GM04504 (cell line): ENCODE results near the gene GPR15LG.
"Not testable (repeated sequence)": the region's sequence is repeated elsewhere in the genome, so short reads cannot be mapped to it uniquely, and the experiment has no call there.

ENCODE experiments used
- DNase-seq: peaks from one replicate; pipeline ENCODE4 v3.0.0-alpha.2; 2012; ENCODE audit warnings: low read depth

GPR15LG gene

DNA sequence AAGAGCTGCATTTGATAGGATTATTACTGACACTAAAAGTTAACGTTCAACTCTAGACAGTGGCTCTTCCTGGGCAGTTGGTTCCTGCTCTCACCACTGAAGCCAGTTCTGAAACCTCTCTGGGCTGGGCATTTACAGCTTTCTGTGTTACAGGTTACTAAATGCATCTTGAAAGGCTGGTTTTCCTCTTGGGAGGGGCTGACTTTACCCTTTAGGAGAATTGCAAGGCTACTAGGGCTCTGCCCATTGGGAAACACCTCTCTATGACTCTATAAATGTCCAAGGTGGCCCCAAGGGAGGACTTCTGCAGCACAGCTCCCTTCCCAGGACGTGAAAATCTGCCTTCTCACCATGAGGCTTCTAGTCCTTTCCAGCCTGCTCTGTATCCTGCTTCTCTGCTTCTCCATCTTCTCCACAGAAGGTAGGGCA lies at the start of gene GPR15LG:
TSS of gene GPR15LG (plus strand) at position 301 of the 429 bp plus-strand sequence. CDS start at position 352, 51 bp downstream.
- DNase-seq: no peak

DNA sequence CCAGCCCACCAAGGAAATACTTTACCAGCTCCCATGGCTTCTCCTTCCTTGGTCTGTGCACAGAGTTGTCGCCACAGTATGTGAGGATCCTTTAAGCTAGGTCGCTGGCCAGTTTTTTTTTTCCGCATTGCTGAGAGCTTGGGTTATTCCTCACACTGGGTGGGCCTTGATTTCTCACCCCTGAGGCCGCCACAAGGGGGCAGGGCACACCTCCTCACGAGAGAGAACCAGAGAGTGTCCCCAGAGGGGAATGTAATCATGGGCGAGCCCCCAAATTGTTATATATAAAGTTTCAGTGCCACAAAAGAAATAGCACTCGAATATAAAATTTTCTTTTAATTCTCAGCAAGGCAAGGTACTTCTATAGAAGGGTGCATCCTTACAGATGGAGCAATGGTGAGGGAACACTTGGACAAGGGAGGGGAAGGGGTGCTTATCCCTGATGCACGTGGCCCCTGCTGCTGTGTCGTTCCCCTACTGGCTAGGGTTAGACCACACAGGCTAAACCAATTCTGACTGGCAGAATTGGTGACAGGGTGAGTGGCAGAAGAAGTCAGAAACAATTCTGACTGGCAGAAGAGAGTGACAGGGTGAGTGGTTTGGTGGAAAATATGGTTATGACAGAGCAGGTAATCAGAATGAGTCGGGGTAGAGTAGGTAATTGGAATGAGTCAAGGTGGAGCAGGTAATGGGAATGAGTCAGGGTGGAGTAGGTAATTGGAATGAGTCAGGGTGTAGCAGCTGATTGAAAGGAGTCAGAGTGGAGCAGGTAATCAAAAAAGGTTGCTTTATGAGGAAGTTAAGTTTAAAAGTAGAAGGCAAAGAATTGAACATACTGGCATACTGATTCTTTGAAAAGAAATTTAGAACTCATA lies 47.5 kb upstream of the GPR15LG start:
- not testable (repeated sequence) for DNase-seq

- no peak for DNase-seq
Observed at GRCh38 chr10:84126785-84127167, 46.8 kb upstream of the GPR15LG start.

DNA sequence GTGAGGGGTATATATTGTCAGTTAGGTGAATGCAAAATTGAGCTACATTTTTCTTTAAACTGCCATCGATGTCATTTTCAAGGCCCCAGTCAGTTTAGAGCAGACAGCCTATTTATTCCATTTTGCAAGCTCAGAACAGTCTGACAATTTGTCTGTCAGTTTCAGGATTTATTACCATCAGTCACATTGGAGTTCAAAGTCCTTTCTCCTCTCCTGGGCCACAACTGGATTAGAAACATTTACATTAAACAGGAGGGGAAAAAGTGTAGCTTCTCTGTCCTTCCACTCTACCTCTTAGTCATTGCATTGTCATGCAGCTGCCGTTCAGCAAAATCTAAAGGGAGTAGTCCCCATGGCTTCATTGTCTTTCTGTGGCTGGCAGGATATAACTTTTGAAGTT lies 37.8 kb upstream of the GPR15LG start:
- no peak for DNase-seq

DNA sequence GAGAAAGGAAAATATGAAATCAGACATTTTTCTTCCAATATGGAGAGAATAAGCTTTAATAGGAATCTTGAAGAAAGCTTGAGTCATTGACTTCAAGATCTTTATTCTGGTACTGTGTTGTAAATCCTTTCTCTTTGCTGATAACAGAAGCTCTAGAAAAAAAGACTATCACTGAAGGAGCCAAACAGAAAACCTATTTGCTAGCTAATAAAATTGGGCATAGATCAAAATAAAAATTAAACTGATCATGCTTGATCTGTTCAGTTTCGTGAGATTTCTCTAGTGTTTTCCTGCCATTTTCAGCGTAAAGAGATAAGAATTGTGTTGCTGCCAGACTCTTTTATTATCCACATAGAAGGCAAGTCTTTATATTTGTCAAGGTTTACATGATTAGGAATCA lies 35.8 kb upstream of the GPR15LG start:
- DNase-seq: no peak

DNA sequence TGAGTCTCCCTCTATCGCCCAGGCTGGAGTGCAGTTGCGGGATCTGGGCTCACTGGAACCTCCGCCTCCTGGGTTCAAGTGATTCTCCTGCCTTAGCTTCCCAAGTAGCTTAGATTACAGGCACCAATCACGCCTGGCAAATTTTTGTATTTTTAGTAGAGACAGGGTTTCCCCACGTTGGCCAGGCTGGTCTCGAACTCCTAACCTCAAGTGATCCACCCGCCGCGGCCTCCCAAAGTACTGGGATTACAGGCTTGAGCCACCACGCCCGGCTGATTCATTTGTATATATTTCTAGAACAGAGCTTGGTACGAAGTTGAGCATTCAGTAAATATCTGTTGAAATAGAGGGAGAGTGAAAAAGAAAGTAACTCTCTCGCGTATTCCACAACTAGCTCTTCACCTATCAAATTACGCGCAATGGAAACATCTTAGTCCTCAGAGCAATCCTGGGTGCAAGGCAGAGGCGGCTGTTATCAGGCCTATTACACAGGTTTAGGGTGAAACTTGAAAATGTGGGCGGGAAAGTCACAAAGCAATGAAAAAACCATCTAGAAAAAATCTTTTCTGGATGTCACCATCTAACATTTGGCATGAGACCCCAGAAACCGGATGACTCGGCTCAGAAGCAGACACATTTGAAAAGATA lies 35.0 kb upstream of the GPR15LG start:
- no peak for DNase-seq

GRCh38 chr10:84139126-84140035 lies 34.2 kb upstream of the GPR15LG start, which contains the start of gene GHITM:
TSS of gene GHITM (plus strand) at chr10:84139509. CDS start at chr10:84141501, 1,992 bp downstream.
- peak; percentile 98 for DNase-seq

- peak; percentile 7 for DNase-seq
Observed at GRCh38 chr10:84140036-84140379, 33.6 kb upstream of the GPR15LG start.

DNA sequence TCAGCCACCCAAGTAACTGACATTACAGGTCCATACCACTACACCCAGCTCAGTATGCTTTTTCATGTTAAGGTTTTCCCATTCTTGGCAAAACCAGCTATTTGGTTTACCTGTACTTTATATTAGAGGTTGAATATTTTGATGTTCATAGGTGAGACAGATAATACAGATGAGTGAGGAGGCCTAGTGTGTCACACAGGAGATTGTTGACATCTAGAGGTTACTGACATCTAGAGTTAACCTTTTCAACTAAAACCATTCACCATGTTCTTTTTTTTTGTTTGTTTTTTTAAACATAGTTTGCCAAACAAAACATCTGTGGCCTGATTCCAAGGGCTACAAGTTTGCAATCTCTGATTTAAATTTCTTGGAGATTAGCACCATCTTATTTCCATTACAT lies 26.3 kb upstream of the GPR15LG start:
- DNase-seq: no peak

DNA sequence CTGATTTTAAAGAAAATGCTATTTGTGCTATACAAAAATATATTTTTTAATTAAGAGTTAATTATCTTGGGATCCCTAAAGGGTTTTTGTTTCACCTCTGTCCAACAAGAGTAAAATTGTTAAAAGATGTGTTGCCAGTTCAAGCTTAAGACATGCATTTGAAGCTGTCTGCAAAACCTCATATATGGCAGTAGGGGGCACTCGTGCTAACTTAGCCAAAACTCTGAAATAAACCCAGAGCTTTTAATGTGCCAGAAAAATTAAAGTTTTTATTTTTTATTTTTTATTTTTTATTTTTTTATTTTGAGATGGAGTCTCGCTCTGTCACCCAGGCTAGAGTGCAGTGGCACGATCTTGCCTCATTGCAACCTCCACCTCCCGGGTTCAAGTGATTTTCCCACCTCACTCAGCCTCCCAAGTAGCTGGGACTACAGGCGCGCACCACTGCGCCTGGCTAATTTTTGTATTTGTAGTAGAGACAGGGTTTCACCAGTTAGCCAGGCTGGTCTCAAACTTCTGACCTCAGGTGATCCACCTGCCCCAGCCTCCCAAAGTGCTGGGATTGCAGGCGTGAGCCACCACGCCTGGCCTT lies 25.5 kb upstream of the GPR15LG start:
- peak; percentile 8 for DNase-seq

DNA sequence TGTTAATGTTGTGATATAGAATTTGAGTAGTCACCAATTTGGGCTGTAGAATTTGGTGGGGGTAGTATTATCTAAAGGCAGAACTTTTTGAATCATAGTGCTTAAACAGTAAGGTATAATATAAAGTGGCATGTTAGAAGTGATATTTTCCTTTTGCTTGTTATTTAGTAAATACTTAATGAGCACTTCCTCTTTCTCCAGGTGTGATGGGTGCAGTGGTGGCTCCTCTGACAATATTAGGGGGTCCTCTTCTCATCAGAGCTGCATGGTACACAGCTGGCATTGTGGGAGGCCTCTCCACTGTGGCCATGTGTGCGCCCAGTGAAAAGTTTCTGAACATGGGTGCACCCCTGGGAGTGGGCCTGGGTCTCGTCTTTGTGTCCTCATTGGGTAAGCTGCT lies 23.7 kb upstream of the GPR15LG start:
- no peak for DNase-seq

GRCh38 chr10:84152769-84153168 lies 20.8 kb upstream of the GPR15LG start:
- no peak for DNase-seq

- no peak for DNase-seq
Observed at GRCh38 chr10:84155521-84155920, 18.1 kb upstream of the GPR15LG start.

DNA sequence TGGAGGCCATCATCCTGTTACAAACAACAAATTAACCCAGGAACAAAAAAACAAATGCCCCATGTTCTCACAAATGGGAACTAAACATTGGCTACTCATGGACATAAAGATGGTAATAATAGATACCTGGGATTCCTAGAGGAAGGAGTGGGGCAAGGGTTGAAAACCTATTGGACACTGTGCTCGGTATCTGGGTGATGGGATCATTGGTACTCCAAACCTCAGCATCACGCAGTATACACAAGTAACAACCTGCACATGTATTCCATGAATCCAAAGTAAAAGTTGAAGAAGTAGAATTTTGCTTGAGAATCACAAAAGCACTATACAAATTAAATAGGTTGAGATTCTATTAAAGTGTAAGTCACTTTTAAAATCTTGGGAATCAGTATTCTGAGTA lies 17.6 kb upstream of the GPR15LG start:
- no peak for DNase-seq

- DNase-seq: no peak
Observed at GRCh38 chr10:84156768-84157167, 16.8 kb upstream of the GPR15LG start.

- DNase-seq: no peak
Observed at GRCh38 chr10:84158061-84158460, 15.5 kb upstream of the GPR15LG start.

DNA sequence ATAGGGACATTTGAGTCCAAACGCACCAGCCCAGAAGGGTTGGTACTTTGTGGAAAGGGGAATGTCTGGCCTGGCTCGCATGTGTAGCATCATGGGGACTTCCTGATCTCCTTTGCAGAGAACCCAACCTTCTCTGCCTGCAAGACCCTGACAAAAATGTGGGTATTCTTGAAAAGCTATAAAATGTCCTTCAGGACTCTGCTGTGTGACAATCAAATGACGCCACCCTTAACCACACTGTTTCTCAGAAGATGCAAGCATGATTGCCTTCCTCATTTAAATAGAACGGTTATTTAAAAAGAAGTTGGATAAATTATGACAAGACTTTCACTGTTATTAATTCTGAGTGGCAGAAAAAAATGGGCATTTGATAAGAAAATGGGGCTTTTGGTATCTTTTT lies 15.1 kb upstream of the GPR15LG start:
- DNase-seq: no peak

- DNase-seq: no peak
Observed at GRCh38 chr10:84159076-84159685, 14.4 kb upstream of the GPR15LG start.

DNA sequence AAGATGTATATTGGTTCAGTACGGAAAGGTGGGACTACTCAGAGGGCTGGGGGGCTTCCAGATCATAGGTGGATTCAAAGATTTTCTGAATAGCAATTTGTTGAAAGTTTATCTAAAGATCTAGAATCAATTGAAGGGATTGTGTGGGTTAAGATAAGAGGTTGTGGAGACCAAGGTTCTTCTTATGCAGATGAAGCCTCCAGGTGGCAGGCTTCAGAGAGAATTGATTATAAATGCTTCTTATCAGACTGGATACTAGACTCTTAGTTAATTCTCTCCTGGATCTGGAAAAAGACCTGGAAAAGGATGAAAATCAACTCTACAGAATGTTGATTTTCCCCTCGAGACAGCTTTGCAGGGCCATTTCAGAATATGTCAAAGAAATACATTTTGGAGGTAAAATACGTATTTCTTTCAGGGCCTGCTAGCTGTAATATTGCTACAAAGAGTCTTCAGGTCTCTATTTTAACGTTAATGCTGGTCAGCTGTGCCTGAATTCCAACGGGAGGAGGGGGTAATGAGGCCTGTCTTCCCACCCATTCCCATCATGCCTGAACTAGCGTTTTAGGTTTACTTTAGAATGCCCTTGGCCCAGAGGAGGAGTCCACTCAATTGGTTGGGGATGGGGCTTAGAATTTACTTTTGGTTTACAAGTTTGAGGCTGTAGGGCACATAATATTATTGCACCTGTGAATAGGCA lies 12.8 kb upstream of the GPR15LG start:
- DNase-seq: no peak

GRCh38 chr10:84163996-84164395 lies 9.6 kb upstream of the GPR15LG start:
- no peak for DNase-seq

GRCh38 chr10:84164442-84164841 lies 9.2 kb upstream of the GPR15LG start:
- no peak for DNase-seq
